AG08396 (cell line): Measurements from ENCODE around the gene ZNF648.
"Not testable (repeated sequence)": the region's sequence is repeated elsewhere in the genome, so short reads cannot be mapped to it uniquely, and the experiment has no call there.

Experiments used
- DNase-seq: peaks from one replicate; pipeline ENCODE4 v3.0.0; 2012; ENCODE audit warnings: low spot score, mixed read lengths

ZNF648 gene

DNA sequence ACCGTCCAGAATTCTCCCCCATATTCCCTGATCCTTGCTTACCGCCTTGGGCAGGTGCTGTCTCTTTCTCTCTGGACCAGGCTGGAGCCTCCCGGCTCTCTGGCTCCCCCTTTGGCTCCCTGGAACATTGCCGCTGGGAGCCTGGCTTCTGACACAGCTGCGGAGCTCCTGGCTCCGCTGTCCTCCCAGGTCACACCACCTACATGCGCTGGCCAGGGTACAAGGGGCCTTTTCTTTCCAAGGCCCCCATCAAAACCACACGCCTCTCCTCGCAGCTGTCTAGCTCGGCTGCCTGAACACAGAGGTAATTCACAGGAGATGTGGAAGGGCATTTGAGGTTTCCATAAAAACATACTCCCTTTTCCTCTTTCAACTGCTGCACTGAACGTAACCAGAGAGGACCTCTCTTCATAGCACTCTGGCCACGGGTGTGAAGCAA is 7.5 kb upstream of the ZNF648 start:
- DNase-seq: peak; percentile 57

DNA sequence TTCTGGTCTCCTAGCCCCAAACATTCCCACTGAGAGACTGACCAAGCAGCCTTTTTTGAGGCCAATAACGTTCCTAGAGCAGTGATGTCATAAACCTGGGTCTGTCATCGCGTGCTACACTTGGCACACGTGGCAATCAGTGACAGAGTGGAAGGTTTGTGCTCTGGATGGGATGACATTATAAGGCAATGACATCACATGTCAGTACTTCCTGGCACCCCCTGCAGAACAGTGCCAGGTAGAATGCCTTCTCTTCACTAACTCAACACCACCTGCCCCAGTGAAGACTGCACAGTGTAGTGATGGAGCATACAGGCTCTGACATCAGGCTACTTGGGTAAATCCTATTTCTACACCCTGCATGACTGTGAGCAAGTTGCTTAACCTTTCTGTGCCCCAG is 5.4 kb upstream of the ZNF648 start:
- DNase-seq: no peak

DNA sequence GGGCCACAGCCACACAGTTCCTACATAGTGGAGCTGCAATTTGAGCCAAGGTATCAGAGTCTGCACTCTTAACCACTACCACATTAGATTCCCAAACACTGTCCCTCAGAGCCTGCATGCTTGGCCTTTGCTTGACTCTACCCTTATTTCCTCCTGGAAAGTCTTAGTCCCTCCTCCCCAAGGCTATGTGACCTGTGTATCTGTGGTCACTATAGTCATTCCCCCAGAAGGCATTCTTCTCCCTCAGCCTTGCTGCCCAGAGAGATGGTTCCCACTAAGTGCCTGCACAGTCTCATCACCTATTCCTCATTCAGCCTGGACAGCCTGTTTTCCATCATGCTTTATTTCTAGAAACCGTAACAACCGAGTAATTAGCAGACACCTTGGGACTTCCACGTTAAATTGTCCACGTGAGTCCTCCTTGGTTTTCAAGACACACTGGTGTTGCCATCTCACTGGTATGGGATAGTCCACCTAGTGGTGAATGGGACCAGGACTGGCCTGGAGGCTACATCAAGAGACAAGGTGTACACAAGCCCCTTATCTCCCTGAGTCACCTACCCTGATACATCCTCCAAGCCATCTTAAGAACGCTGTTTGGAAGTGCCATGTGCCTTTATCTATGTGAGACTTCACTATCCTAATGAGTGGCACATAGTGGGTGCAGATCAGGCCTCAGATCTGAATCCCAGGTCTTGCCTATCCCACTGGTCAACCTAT is 3.8 kb upstream of the ZNF648 start:
- no peak for DNase-seq

- no peak for DNase-seq
Observed at GRCh38 chr1:182064611-182065010, 3.1 kb upstream of the ZNF648 start.

DNA sequence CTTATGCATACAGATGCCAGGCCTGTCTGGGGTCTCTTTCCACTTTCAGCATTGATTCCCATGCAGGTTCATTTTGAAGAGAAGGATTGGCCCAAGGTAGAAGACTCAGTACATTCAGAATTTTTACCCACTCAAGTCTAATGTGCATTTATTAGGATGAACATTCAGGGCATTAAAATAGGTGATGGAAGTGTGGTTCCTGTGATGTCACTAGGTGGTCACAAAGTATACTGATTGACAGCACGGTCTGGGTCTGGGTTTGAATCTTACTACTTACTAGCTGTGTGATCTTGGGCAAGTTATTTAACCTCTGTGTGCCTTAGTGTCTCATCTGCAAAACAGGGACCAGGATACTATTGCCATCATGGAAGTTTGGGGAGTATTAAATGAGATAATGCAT is 711 bp upstream of the ZNF648 start:
- no peak for DNase-seq

DNA sequence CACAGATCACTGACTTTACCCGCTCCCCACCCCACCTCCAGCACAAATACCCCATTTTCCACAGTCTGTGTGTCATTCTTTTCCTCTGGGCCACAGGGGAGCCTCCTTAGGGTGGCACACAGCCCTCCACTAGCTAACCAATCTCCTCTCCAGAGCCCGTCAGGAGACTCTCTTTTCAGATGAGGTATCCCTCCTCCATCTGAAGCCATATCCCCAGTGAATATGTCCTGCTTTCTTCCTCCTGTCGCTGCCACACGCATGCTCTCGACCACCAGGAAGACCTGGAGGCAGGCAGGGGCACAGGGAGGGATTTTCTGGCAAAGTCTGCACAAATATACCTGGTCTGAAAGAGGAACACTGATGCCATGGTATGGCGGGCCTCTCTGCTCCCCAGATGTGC is 635 bp downstream of the ZNF648 start:
- no peak for DNase-seq

GRCh38 chr1:182059936-182060335 is 1.6 kb downstream of the ZNF648 start:
- no peak for DNase-seq

GRCh38 chr1:182056601-182057366 is 4.7 kb downstream of the ZNF648 start:
- no peak for DNase-seq

DNA sequence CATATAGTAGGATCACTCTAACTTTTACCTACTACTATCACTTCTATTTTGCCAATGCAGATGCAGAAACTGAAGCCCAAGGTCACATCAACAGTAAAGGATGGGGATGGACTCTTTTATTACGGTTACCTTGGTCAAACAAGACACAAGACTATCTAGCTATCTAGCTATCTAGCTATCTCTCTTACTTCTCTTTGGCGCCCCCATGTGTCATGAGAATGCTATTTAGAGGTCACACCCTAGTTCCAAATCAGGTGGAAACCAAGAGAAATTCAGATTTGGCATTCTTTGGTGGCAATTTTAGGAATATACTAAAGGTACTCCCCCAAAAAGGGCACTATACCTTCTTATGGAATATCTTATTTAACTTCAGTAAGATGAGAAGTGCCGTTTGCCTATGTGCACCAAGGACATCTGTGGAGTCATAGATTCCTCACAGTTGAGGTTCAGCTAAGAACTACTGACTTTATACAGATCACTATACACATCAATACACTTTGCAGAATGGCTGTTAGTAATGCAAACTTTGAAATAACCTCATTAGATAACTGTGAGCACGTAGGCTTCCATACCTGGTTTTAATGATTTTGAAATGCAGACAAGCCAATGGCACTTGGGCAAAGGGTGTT is 6.7 kb downstream of the ZNF648 start:
- DNase-seq: no peak

- DNase-seq: no peak
Observed at GRCh38 chr1:182052355-182052754, 9.2 kb downstream of the ZNF648 start.

DNA sequence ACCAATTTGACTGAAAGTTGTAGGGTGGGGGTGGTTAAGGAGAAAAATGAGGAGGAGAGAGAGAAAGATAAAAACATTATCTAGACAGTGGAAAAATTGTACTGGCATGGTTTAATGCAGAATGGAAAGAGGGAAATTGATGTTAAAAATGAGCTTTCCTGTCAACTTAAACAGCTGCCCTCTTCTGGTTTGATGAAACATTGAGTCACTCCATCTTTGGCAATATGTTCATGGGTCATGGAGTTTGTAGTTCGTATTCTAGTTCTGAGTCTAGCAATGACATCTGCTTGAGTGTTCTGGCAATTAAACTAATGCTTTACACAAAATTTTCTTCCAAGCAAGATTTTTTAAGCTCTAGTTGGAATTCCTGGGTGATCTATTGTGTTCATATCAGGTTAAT is 9.6 kb downstream of the ZNF648 start:
- DNase-seq: no peak

DNA sequence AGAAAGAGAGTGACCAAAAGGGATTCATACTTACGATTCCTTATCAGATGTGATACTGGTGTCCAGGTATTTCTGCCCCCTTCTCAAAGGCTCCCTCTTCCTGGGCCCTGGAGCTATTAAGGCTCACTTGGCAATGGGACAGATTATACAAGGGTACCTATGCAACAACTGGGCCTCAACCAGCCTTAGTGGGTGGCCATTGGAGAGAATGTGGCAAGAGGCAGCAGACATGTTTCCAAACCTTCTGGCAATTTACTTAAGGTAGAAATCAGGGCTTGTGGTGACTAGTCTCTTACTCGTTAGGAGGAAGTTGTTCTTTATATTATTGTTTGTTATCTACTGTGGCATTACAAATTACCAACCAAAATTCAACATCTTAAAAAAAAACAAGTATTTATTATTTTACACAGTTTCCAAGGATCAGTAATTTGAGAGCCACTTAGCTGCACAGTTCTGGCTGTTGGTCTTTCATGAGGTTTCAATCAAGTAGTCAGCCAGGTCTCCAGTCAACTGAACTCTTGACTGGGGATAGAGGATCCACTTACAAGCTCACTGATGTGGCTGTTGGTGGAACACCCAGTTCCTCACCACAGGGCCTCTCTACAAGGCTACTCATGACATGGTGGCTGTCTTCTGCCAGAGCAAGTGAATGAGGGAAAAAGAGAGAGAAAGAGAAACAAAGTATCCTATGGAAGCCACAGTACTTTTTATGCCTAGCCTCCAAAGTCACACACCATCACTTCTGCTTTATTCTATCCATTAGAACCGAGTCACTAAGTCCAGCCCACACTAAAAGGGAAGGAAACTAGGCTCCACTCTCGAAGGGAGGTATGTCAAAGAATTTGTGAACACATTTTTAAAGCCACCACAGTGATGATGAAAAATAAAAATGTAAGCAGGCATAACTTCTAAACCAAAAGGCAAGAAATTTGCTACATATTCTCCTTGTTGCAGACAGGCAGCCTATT is 10.7 kb downstream of the ZNF648 start:
- no peak for DNase-seq

- DNase-seq: no peak
Observed at GRCh38 chr1:182048562-182048961, 12.9 kb downstream of the ZNF648 start.

DNA sequence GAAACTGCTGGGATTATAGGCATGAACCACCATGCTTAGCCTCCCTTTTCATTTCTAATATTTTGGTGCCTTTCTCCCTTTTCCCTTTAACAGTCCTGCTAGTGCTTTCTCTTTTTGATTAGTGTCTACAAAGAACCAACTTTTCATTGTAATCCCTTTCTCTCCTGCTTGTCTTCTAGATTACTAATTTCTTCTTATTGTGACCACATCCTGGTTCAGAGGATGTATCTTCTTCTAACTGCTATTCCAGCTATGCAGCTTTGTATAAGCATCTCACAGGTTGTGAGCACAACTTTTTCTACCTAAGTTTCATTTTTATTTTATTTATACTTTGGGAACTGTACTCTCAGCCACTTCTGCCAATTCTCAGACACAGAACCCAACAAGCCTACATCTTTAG is 14.7 kb downstream of the ZNF648 start:
- no peak for DNase-seq

DNA sequence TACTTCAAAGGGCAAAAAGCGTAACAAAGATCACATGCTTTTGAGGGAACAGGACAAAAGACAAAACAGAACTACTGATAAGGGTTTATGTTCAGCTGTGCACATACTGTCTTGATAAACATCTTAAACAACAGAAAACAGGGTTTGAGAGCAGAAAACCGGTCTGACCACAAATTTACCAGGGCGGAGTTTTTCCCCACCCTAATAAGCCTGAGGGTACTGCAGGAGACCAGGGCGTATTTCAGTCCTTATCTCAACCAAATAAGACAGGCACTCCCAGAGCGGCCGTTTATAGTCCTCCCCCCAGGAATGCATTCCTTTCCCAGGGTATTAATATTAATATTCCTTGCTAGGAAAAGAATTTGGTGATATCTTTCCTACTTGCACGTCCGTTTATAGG is 16.0 kb downstream of the ZNF648 start:
- DNase-seq: not testable (repeated sequence)

GRCh38 chr1:182041615-182042014 is 19.9 kb downstream of the ZNF648 start:
- no peak for DNase-seq

GRCh38 chr1:182038220-182038619 is 23.3 kb downstream of the ZNF648 start:
- DNase-seq: no peak

DNA sequence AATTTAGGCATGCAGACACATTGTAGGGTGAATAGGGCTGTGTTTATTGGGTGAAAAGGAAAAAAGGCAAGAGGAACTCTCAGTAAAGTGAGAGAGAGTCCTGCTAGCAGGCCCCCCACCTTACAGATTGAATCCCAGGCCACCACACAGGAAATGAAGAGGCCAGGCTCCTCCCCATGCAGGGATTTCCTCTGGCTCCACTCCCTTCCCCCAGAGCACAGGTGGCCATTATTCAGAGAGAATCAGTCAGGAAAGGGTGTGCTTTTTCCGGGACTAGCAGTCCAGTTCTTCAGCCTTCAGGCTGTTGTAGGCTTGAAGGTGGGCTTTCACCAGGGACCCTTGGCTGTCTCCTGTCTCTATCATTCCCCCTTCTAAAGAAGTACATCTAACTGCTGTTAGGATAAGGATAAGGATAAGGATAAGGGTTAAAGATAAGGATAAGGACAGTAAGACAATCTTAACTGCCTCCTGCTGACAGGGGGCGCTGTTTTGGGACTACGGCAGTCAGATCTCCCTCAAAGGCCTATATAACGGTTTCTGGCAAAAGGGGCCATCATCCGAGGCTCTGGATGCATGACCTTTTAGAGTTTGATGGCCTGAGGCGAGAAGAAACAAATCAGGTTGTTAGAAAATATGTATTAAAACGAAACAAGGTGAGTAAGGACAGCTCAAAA is 26.3 kb downstream of the ZNF648 start:
- no peak for DNase-seq

DNA sequence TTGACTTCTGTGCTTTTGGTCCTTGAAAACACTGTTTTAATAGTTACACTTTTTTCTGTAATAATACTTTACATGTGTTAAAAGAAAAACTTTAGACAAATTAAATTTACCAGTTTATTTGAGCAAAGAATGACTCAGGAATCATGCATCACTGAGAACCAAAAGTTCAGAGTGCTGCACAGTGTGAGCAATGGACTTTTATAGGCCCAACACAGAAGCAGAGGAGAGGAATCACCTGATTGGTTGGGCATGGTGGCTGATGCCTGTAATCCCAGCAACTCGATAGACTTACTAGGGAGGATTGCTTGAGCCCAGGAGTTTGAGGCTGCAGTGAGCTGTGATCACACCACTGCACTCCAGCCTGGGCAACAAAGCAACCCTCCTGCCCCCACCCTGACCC is 29.3 kb downstream of the ZNF648 start:
- DNase-seq: no peak

DNA sequence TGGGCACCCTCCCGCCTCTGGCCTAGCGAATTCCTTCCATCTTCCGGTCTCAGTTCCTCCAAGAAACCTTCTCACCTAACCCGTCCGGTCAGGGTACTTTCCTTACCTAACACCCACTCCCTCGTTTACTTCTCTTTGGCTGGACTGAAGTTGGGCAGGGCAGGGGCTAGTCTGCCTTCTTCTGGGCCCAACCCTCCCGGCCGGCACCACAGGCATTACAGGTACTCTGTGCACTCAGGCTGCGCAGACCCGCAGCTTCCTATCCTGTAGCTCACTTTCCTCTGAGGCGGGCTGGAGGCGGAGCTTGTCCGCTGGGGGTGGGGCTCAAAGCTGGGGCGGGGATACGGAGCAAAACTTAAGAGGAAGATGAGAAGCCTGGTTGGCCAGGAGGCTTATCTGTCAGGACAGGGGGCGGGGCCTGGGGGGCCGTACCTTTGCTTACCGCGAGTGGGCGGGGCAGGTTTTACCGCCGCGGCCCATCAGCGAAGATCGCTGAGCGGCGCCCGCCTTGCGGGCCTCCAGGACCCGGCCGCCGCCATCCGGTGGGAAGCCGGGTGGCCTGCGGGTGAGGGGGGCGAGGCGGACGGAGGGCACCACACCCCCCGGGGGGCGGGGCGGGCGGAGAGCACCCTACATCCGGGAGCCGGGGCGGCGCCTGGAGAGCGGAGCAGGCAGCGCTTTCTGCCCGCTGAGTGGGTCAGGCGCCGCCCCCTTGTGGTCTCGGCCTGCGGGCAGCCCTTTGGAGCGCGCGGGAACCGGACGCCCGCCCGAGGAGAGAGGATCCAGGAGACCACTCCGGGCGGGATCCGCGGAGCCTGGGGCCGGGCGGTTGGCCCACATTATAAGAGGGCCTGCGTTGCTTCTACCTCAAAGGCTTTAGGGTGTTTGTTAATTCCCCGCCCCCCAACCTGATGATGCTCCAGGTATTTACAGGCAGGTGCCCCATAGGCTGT is 31.9 kb downstream of the ZNF648 start:
- peak; percentile 94 for DNase-seq
